ENCODE measurements around the gene KCNMB4.

KCNMB4 gene

GRCh38 chr12:70330158-70330557 lies 35.9 kb upstream of the KCNMB4 start:
- peaks cover 52% of the 10 kb centered on the region for H3K36me3 Mint-ChIP-seq (ENCODE audit: low read depth)
- TF ChIP-seq CTCF (IDR thresholded peaks at IDR 0.05), result no peak
- DNase-seq, result no peak
- H3K4me3 Mint-ChIP-seq, result no peak overlapping the region
- H3K9me3 Mint-ChIP-seq, result no peaks in the 10 kb centered on the region
- H3K4me1 Mint-ChIP-seq, result no peaks in the 10 kb centered on the region
- H3K27ac Mint-ChIP-seq, result no peak overlapping the region
- H3K27me3 Mint-ChIP-seq (ENCODE audit: low read depth, poor library complexity), result no peaks in the 10 kb centered on the region

GRCh38 chr12:70332236-70332635 lies 33.9 kb upstream of the KCNMB4 start:
- no peak for TF ChIP-seq CTCF (IDR thresholded peaks at IDR 0.05)
- Mint-ChIP-seq H3K4me3 (no peak overlapping the region), H3K4me1 (no peaks in the 10 kb centered on the region), H3K27me3 (ENCODE audit: low read depth, poor library complexity) (no peaks in the 10 kb centered on the region), H3K9me3 (no peaks in the 10 kb centered on the region), H3K36me3 (ENCODE audit: low read depth) (peaks cover 55% of the 10 kb centered on the region), H3K27ac (no peak overlapping the region)
- DNase-seq, result no peak

GRCh38 chr12:70334742-70335141 lies 31.3 kb upstream of the KCNMB4 start:
- Mint-ChIP-seq H3K27ac (no peak overlapping the region), H3K9me3 (no peaks in the 10 kb centered on the region), H3K4me3 (no peak overlapping the region), H3K27me3 (ENCODE audit: low read depth, poor library complexity) (no peaks in the 10 kb centered on the region), H3K36me3 (ENCODE audit: low read depth) (peaks cover 56% of the 10 kb centered on the region), H3K4me1 (no peaks in the 10 kb centered on the region)
- DNase-seq, result no peak
- no peak for TF ChIP-seq CTCF (IDR thresholded peaks at IDR 0.05)

- no peak for TF ChIP-seq CTCF (IDR thresholded peaks at IDR 0.05)
- Mint-ChIP-seq H3K36me3 (ENCODE audit: low read depth) (peaks cover 64% of the 10 kb centered on the region), H3K27ac (no peak overlapping the region), H3K4me3 (no peak overlapping the region), H3K4me1 (no peaks in the 10 kb centered on the region), H3K27me3 (ENCODE audit: low read depth, poor library complexity) (no peaks in the 10 kb centered on the region), H3K9me3 (no peaks in the 10 kb centered on the region)
- DNase-seq, result no peak
These were observed 27.6 kb upstream of the KCNMB4 start for GRCh38 chr12:70338531-70338930.

- Mint-ChIP-seq H3K4me3 (no peak overlapping the region), H3K27me3 (ENCODE audit: low read depth, poor library complexity) (no peaks in the 10 kb centered on the region), H3K4me1 (no peaks in the 10 kb centered on the region), H3K27ac (no peak overlapping the region), H3K9me3 (no peaks in the 10 kb centered on the region), H3K36me3 (ENCODE audit: low read depth) (peaks cover 41% of the 10 kb centered on the region)
- no peak for TF ChIP-seq CTCF (IDR thresholded peaks at IDR 0.05)
- DNase-seq, result no peak
These were observed 15.0 kb upstream of the KCNMB4 start for GRCh38 chr12:70351076-70351475.

- Mint-ChIP-seq H3K27me3 (ENCODE audit: low read depth, poor library complexity) (no peaks in the 10 kb centered on the region), H3K27ac (no peak overlapping the region), H3K4me3 (no peak overlapping the region), H3K36me3 (ENCODE audit: low read depth) (peaks cover 21% of the 10 kb centered on the region), H3K9me3 (no peaks in the 10 kb centered on the region), H3K4me1 (no peaks in the 10 kb centered on the region)
- no peak for TF ChIP-seq CTCF (IDR thresholded peaks at IDR 0.05)
- DNase-seq, result no peak
These were observed 12.1 kb upstream of the KCNMB4 start for GRCh38 chr12:70353780-70354660.
